HEK293T (cell line): ENCODE measurements around the gene ABCC8.

Source experiments
- BHLHE40 ChIP-seq: fragments of 450-650 bp; IDR thresholded peaks from 2 replicates; pipeline ENCODE4 v1.6.1; 2016; ENCODE audit warnings: mild to moderate bottlenecking, moderate library complexity, borderline replicate concordance
- ELF4 ChIP-seq: fragments of 450-650 bp; IDR thresholded peaks from 2 replicates; pipeline ENCODE4 v1.6.1; 2017; ENCODE audit warnings: antibody characterized with exemption
- FOXA1 ChIP-seq: fragments of 450-650 bp; IDR thresholded peaks from 2 replicates; pipeline ENCODE4 v1.6.1; 2016; ENCODE audit warnings: mild to moderate bottlenecking
- FOXM1 ChIP-seq: fragments of 450-650 bp; IDR thresholded peaks from 2 replicates; pipeline ENCODE4 v1.6.1; 2017; ENCODE audit warnings: mild to moderate bottlenecking, borderline replicate concordance
- HDGF ChIP-seq: fragments of 450-650 bp; IDR thresholded peaks from 2 replicates; pipeline ENCODE4 v1.6.1; 2017; ENCODE audit warnings: antibody characterized with exemption, borderline replicate concordance
- L3MBTL2 ChIP-seq: fragments of 450-650 bp; conservative IDR thresholded peaks from 2 replicates; pipeline ENCODE4 v1.6.1; 2016; ENCODE audit warnings: mild to moderate bottlenecking
- LEF1 ChIP-seq: fragments of 450-650 bp; IDR thresholded peaks from 2 replicates; pipeline ENCODE4 v1.6.1; 2017; ENCODE audit warnings: mild to moderate bottlenecking, borderline replicate concordance
- PKNOX1 ChIP-seq: fragments of 450-650 bp; IDR thresholded peaks from 2 replicates; pipeline ENCODE4 v1.6.1; 2016
- SP1 ChIP-seq: fragments of 450-650 bp; IDR thresholded peaks from 2 replicates; pipeline ENCODE4 v1.6.1; 2017
- SUZ12 ChIP-seq: fragments of 450-650 bp; IDR thresholded peaks from 2 replicates; pipeline ENCODE4 v1.6.1; 2016; ENCODE audit warnings: mild to moderate bottlenecking
- TARDBP ChIP-seq: fragments of 450-650 bp; IDR thresholded peaks from 2 replicates; pipeline ENCODE4 v1.6.1; 2016
- ZNF384 ChIP-seq: fragments of 450-650 bp; IDR thresholded peaks from 2 replicates; pipeline ENCODE4 v1.6.1; 2016

DNA sequence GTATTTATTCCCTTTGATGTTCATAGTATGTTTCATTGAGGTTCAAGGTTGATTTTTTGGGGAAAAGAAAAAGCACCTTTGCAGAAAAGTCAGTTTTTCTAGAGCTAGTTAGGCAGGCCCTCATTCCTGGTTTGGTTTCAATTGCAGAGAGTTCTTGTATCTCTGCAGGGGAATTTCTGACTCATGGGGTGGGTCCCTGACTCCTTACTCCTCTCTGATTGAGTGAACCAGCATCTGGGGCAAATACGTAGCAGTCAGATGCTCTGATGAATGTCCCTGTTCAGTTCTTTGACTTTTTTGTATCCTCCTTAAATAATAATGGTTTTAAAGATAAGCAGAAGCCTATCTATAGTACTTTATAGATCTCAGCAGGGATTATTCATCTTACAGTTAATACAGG is 132.7 kb downstream of the ABCC8 start:
- no peak for TF ChIP-seq FOXM1
- no peak for TF ChIP-seq TARDBP
- no peak for TF ChIP-seq FOXA1
- TF ChIP-seq HDGF = no peak
- TF ChIP-seq L3MBTL2 = no peak
- no peak for TF ChIP-seq ZNF384
- no peak for TF ChIP-seq PKNOX1
- no peak for TF ChIP-seq BHLHE40
- no peak for TF ChIP-seq SUZ12
- no peak for TF ChIP-seq ELF4
- TF ChIP-seq SP1 = no peak
- TF ChIP-seq LEF1 = no peak
